AG04450 (cell line): ENCODE data around the gene CPXM2. TPM values are rescaled to one million over a fixed set of nuclear protein-coding genes. Genes with fewer than 3 reads are reported as not detected.

Source experiments
- CTCF ChIA-PET: fragments of 300-600, 350-600 bp; formaldehyde crosslinking; extraction: SDS; loops from one replicate; lab custom pipeline; 2022; ENCODE audit warnings: antibody characterized with exemption, inconsistent platforms; lab: Charles Lee
- POLR2A ChIA-PET: fragments of 350-600 bp; formaldehyde crosslinking; extraction: SDS; loops from one replicate; lab custom pipeline; 2021; ENCODE audit warnings: antibody characterized with exemption, inconsistent platforms; lab: Yijun Ruan, JAX
- DNase-seq: peaks from one replicate; pipeline ENCODE4 v3.0.0-alpha.2; 2011; ENCODE audit warnings: low read depth, low spot score
- H3K27ac ChIP-seq: one replicate; pipeline ENCODE4 v1.5.1; 2012; ENCODE audit warnings: low read depth, low read length, control low read depth
- H3K27me3 ChIP-seq: one replicate; pipeline ENCODE4 v1.6.0; 2012; ENCODE audit warnings: low read length; ENCODE audit not compliant: control insufficient read depth, insufficient read depth
- H3K4me3 ChIP-seq: 2 replicates; pipeline ENCODE4 v1.5.1; 2011; ENCODE audit warnings: mild to moderate bottlenecking, low read depth, low read length, control low read depth
- H3K9me3 ChIP-seq: 2 replicates; pipeline ENCODE4 v1.5.1; 2012; ENCODE audit warnings: low read length; ENCODE audit not compliant: control insufficient read depth, insufficient read depth
- polyA plus RNA-seq: library from polyadenylated mRNA; depleted of rRNA; stranded (reverse); fragments of >200 nt; gene quantifications from 2 replicates; pipeline ENCODE4 v1.2.3, GENCODE V29; 2011
- TF ChIP-seq, protein P1 (sequence below): IDR thresholded peaks from 2 replicates; pipeline ENCODE4 v1.5.1; 2011; ENCODE audit warnings: low read depth, low read length, control low read depth, inconsistent platforms

The CPXM2 gene
- polyA plus RNA-seq, 1 experiment: not detected

DNA sequence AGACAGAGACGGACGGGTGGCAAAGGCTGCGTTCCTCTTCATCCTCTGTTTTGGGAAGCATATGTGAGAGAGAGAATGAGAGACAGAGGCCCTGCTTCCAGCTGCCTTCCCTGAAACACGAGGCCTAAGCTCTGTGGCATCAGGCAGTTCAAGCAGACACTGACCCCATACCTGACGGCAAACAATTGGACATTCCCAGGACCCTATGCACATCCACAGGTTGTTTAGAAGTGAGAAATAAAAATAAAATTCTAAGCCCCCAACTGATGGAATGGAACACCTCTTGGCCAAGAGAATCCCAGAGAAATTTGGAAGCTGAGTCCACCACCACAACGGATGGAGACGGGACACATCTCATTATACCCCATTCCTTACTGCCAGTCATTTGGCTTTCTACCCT, 105.3 kb downstream of the CPXM2 start:
- no peak for DNase-seq
- Histone ChIP-seq H3K27me3 (no peaks in the 10 kb centered on the region), H3K9me3 (peaks cover 51% of the 10 kb centered on the region), H3K4me3 (no peak overlapping the region), H3K27ac (no peak overlapping the region)
- ChIA-PET POLR2A (no interaction called here), CTCF (no interaction called here)
- TF ChIP-seq, protein P1, sequence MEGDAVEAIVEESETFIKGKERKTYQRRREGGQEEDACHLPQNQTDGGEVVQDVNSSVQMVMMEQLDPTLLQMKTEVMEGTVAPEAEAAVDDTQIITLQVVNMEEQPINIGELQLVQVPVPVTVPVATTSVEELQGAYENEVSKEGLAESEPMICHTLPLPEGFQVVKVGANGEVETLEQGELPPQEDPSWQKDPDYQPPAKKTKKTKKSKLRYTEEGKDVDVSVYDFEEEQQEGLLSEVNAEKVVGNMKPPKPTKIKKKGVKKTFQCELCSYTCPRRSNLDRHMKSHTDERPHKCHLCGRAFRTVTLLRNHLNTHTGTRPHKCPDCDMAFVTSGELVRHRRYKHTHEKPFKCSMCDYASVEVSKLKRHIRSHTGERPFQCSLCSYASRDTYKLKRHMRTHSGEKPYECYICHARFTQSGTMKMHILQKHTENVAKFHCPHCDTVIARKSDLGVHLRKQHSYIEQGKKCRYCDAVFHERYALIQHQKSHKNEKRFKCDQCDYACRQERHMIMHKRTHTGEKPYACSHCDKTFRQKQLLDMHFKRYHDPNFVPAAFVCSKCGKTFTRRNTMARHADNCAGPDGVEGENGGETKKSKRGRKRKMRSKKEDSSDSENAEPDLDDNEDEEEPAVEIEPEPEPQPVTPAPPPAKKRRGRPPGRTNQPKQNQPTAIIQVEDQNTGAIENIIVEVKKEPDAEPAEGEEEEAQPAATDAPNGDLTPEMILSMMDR: no peak

DNA sequence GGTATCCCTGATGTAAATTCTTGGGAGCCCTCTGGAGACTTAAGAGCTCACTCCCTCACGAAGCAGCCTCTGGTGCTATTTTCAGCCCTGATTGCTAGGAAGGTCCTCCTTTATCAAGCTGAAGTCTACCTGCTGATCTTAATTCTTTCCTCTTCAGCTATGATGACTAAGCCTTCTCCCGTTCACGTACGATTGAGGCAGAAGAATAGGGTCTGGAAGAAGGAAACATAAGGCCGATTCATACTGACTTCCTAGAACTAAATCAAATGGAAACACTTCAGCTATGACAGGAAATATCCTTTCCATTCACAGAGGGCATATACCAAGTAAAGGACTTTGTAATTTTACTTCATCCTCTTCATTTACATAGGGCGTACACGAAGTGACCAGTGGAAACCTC, 107.0 kb downstream of the CPXM2 start:
- peaks cover 58% of the 10 kb centered on the region for H3K9me3 ChIP-seq
- no peak overlapping the region for H3K4me3 ChIP-seq
- DNase-seq: no peak
- no peaks in the 10 kb centered on the region for H3K27me3 ChIP-seq
- H3K27ac ChIP-seq: no peak overlapping the region
- ChIA-PET POLR2A (no interaction called here), CTCF (no interaction called here)
- TF ChIP-seq, protein P1: no peak

DNA sequence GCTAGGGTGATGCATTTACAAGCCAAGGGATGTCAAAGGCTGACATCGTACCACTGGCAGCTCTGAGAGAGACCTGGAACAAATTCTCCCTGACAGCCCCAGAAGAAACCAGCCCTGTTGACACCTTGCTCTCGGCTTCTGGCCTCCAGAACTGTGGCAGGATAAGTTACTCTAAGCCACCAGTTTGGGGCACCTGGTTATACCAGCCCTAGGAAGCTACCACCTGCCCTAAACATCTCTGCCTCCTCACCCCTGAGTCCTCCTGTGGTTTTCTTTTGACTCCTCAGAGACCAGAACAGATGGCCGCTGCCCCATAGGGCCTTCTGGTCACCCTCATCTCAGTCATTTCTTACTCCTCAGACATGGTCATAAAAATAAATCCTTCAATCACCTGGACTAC, 107.4 kb downstream of the CPXM2 start:
- H3K27me3 ChIP-seq: no peaks in the 10 kb centered on the region
- DNase-seq: no peak
- no peak overlapping the region for H3K27ac ChIP-seq
- H3K9me3 ChIP-seq: peaks cover 56% of the 10 kb centered on the region
- CTCF ChIA-PET: no interaction called here
- H3K4me3 ChIP-seq: no peak overlapping the region
- TF ChIP-seq, protein P1: no peak
- POLR2A ChIA-PET: no interaction called here

DNA sequence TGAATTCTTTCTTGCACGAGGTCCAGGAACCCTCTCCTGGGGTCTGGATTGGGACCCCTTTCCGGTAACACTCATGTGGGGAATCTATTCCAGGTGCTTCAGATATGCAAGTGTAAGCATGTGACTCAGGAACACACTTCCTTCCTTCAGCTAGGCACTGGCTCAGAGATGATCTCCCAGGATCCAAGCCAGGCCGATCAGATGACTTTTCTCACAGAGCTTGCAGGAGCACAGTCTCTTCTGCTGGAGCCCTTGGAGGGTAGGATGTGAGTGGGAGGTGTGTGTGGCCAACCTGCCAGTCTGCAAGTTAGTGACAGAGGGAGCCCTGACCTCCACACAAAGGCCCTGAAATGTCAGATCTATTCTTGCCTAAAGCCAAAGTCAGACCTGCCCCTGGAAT, 108.3 kb downstream of the CPXM2 start:
- Histone ChIP-seq H3K9me3 (peaks cover 54% of the 10 kb centered on the region), H3K27ac (no peak overlapping the region), H3K27me3 (no peaks in the 10 kb centered on the region), H3K4me3 (no peak overlapping the region)
- CTCF ChIA-PET: no interaction called here
- DNase-seq: no peak
- TF ChIP-seq, protein P1: no peak
- POLR2A ChIA-PET: no interaction called here

DNA sequence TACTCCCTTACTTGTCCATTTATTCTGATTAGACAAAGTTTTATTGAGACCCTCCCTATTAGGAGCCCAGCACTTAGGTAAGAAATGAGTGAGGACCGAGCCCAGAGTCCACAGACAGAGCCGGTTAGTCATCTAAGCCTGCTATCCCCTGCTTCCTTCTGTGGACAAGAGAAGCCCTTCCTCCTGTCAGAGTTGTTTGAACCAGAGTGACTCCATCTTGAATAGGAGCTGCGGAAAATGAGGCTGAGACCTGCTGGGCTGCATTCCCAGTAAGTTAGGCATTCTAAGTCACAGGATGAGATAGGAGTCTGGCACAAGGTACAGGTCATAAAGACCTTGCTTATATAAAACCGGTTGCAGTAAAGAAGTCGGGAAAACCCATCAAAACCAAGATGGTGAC, 109.1 kb downstream of the CPXM2 start:
- CTCF ChIA-PET: no interaction called here
- H3K9me3 ChIP-seq: peaks cover 50% of the 10 kb centered on the region
- TF ChIP-seq, protein P1: no peak
- DNase-seq: no peak
- H3K27ac ChIP-seq: no peak overlapping the region
- POLR2A ChIA-PET: no interaction called here
- H3K27me3 ChIP-seq: no peaks in the 10 kb centered on the region
- no peak overlapping the region for H3K4me3 ChIP-seq
